ENCODE measurements around the gene TNNT1. TPM values are rescaled to one million over a fixed set of nuclear protein-coding genes. Genes with fewer than 3 reads are reported as not detected.

Gene TNNT1
- total RNA-seq, 1 experiment from 2014 or later = 116 TPM

- Histone ChIP-seq H3K9me3 (ENCODE audit: control insufficient read depth, insufficient read depth, low read depth, low read length) (no peaks in the 10 kb centered on the region), H3K36me3 (ENCODE audit: control insufficient read depth, insufficient read depth, low read length) (no peaks in the 10 kb centered on the region; the same call in 1 of the 2 replicates), H3K27ac (ENCODE audit: low read length) (no peak overlapping the region; the same call in 1 of the 2 replicates), H3K4me3 (ENCODE audit: low read depth in 2 of 2, low read length in 2 of 2) (no peak overlapping the region), H3K27me3 (ENCODE audit: control insufficient read depth, insufficient read depth, low read length) (no peaks in the 10 kb centered on the region), H3K4me1 (ENCODE audit: control insufficient read depth, insufficient read depth, low read length) (peaks cover 29% of the 10 kb centered on the region)
- BruUV-seq (replicated peaks) = no TSS peak
- intact Hi-C loops (cut with micrococcal nuclease; ENCODE audit: unreplicated experiment) = no loop called here
- in situ Hi-C loops (cut with HindIII; ENCODE audit: low pct_unique_long_range_greater_than_20kb, low sequenced_read_pairs) = no loop called here
- DNase-seq (ENCODE audit: low read depth, low spot score) (no peak), ATAC-seq (no peak)
- TF ChIP-seq CTCF (IDR thresholded peaks at IDR 0.05) (no peak), TCF7L2 (IDR thresholded peaks at IDR 0.05; ENCODE audit: low read depth, low read length) (no peak), SIN3A (IDR thresholded peaks at IDR 0.05; ENCODE audit: borderline replicate concordance, insufficient read depth, low read depth, low read length) (no peak), REST (IDR thresholded peaks at IDR 0.05; ENCODE audit: insufficient read depth in 1 of 2, low read depth in 2 of 2, low read length in 1 of 2) (no peak), POLR2AphosphoS5 (IDR thresholded peaks at IDR 0.05; ENCODE audit: low read depth, low read length) (no peak)
- ChIA-PET POLR2A (no interaction called here), CTCF (no interaction called here)
Measured at GRCh38 chr19:55112777-55113569, 36.0 kb downstream of the TNNT1 start.

GRCh38 chr19:55112246-55112776, 36.7 kb downstream of the TNNT1 start:
- no peak overlapping the region for H3K27ac ChIP-seq (ENCODE audit: low read length)
- intact Hi-C loops (cut with micrococcal nuclease; ENCODE audit: unreplicated experiment) = no loop called here
- no peak for ATAC-seq
- TF ChIP-seq SIN3A (IDR thresholded peaks at IDR 0.05; ENCODE audit: borderline replicate concordance, insufficient read depth, low read depth, low read length) = no peak
- TF ChIP-seq POLR2AphosphoS5 (IDR thresholded peaks at IDR 0.05; ENCODE audit: low read depth, low read length) = no peak
- TF ChIP-seq CTCF (IDR thresholded peaks at IDR 0.05) = no peak
- no peak for TF ChIP-seq REST (IDR thresholded peaks at IDR 0.05; ENCODE audit: insufficient read depth in 1 of 2, low read depth in 2 of 2, low read length in 1 of 2)
- TF ChIP-seq TCF7L2 (IDR thresholded peaks at IDR 0.05; ENCODE audit: low read depth, low read length) = no peak
- H3K27me3 ChIP-seq (ENCODE audit: control insufficient read depth, insufficient read depth, low read length) = no peaks in the 10 kb centered on the region
- BruUV-seq (replicated peaks) = no TSS peak
- no peaks in the 10 kb centered on the region; the same call in 1 of the 2 replicates for H3K36me3 ChIP-seq (ENCODE audit: control insufficient read depth, insufficient read depth, low read length)
- in situ Hi-C loops (cut with HindIII; ENCODE audit: low pct_unique_long_range_greater_than_20kb, low sequenced_read_pairs) = no loop called here
- no peak for DNase-seq (ENCODE audit: low read depth, low spot score)
- H3K4me1 ChIP-seq (ENCODE audit: control insufficient read depth, insufficient read depth, low read length) = peaks cover 29% of the 10 kb centered on the region
- POLR2A ChIA-PET = no interaction called here
- CTCF ChIA-PET = no interaction called here
- H3K9me3 ChIP-seq (ENCODE audit: control insufficient read depth, insufficient read depth, low read depth, low read length) = no peaks in the 10 kb centered on the region
- no peak overlapping the region for H3K4me3 ChIP-seq (ENCODE audit: low read depth in 2 of 2, low read length in 2 of 2)
